ENCODE data around the gene CD81. TPM values are rescaled to one million over a fixed set of nuclear protein-coding genes. Genes with fewer than 3 reads are reported as not detected.

The CD81 gene
- total RNA-seq, 1 experiment from 2014 or later: 416 TPM

DNA sequence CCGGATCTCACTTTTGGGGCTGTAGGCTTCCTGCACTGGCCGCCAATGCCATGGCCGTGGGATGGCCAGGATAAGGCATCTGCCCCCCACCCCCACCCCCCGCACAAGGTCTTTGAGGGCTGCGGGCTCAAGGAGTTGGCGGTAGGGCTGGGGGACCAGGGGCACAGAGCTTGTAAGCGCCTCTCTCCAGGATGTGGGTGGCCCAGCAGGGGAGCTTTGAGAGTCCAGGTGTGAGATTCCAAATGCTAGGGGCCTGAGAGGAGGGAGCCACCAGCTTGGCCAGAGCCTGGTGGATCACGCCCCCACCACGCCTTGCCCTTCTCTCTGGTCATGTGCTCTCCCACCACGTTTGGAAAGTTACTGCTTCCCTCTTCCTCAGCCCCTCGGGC is 5.0 kb downstream of the CD81 start:
- CTCF ChIA-PET: interaction anchor here (0.6 to 0.9 kb wide), 2 partner anchors 18 to 1846 kb away, joined by 3 to 4 read pairs; partner anchors contain the start of gene TSSC4
- in situ Hi-C loops (cut with HindIII; ENCODE audit: low pct_unique_long_range_greater_than_20kb, low sequenced_read_pairs): no loop called here
- H3K4me1 ChIP-seq (ENCODE audit: control insufficient read depth, insufficient read depth, low read length): peaks cover 58% of the 10 kb centered on the region

GRCh38 chr11:2382936-2383851 is 6.1 kb downstream of the CD81 start:
- Histone ChIP-seq H3K4me3 (ENCODE audit: low read depth in 2 of 2, low read length in 2 of 2) (no peak overlapping the region), H3K27ac (ENCODE audit: low read length) (peak overlapping the region; percentile 24; the same call in 1 of the 2 replicates), H3K36me3 (ENCODE audit: control insufficient read depth, insufficient read depth, low read length) (no peaks in the 10 kb centered on the region; the same call in 1 of the 2 replicates), H3K27me3 (ENCODE audit: control insufficient read depth, insufficient read depth, low read length) (no peaks in the 10 kb centered on the region), H3K4me1 (ENCODE audit: control insufficient read depth, insufficient read depth, low read length) (peaks cover 64% of the 10 kb centered on the region), H3K9me3 (ENCODE audit: control insufficient read depth, insufficient read depth, low read depth, low read length) (no peaks in the 10 kb centered on the region)
- TF ChIP-seq SIN3A (IDR thresholded peaks at IDR 0.05; ENCODE audit: borderline replicate concordance, insufficient read depth, low read depth, low read length): no peak
- TF ChIP-seq CTCF (IDR thresholded peaks at IDR 0.05): no peak
- TF ChIP-seq, protein P1, sequence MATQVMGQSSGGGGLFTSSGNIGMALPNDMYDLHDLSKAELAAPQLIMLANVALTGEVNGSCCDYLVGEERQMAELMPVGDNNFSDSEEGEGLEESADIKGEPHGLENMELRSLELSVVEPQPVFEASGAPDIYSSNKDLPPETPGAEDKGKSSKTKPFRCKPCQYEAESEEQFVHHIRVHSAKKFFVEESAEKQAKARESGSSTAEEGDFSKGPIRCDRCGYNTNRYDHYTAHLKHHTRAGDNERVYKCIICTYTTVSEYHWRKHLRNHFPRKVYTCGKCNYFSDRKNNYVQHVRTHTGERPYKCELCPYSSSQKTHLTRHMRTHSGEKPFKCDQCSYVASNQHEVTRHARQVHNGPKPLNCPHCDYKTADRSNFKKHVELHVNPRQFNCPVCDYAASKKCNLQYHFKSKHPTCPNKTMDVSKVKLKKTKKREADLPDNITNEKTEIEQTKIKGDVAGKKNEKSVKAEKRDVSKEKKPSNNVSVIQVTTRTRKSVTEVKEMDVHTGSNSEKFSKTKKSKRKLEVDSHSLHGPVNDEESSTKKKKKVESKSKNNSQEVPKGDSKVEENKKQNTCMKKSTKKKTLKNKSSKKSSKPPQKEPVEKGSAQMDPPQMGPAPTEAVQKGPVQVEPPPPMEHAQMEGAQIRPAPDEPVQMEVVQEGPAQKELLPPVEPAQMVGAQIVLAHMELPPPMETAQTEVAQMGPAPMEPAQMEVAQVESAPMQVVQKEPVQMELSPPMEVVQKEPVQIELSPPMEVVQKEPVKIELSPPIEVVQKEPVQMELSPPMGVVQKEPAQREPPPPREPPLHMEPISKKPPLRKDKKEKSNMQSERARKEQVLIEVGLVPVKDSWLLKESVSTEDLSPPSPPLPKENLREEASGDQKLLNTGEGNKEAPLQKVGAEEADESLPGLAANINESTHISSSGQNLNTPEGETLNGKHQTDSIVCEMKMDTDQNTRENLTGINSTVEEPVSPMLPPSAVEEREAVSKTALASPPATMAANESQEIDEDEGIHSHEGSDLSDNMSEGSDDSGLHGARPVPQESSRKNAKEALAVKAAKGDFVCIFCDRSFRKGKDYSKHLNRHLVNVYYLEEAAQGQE (IDR thresholded peaks at IDR 0.05; ENCODE audit: insufficient read depth in 1 of 2, low read depth in 2 of 2, low read length in 1 of 2): no peak
- no TSS peak for BruUV-seq (replicated peaks)
- POLR2A ChIA-PET: no interaction called here
- intact Hi-C loops (cut with micrococcal nuclease; ENCODE audit: unreplicated experiment): no loop called here
- in situ Hi-C loops (cut with HindIII; ENCODE audit: low pct_unique_long_range_greater_than_20kb, low sequenced_read_pairs): no loop called here
- CTCF ChIA-PET: interaction anchor here (0.6 to 0.9 kb wide), 4 partner anchors 17 to 215 kb away, joined by 3 to 5 read pairs (median 4); partner anchors contain the start of gene TSSC4
- DNase-seq (ENCODE audit: low read depth, low spot score) (no peak), ATAC-seq (peak; percentile 39)

More for the DNA sequence above, 5.0 kb downstream of the CD81 start:
- intact Hi-C loops (cut with micrococcal nuclease; ENCODE audit: unreplicated experiment): no loop called here
- no peak for TF ChIP-seq POLR2AphosphoS5 (IDR thresholded peaks at IDR 0.05; ENCODE audit: low read depth, low read length)
- Histone ChIP-seq H3K27ac (ENCODE audit: low read length) (no peak overlapping the region), H3K4me3 (ENCODE audit: low read depth in 2 of 2, low read length in 2 of 2) (no peak overlapping the region), H3K36me3 (ENCODE audit: control insufficient read depth, insufficient read depth, low read length) (no peaks in the 10 kb centered on the region; the same call in 1 of the 2 replicates), H3K9me3 (ENCODE audit: control insufficient read depth, insufficient read depth, low read depth, low read length) (no peaks in the 10 kb centered on the region), H3K27me3 (ENCODE audit: control insufficient read depth, insufficient read depth, low read length) (no peaks in the 10 kb centered on the region)
- ATAC-seq (no peak), DNase-seq (ENCODE audit: low read depth, low spot score) (no peak)
- POLR2A ChIA-PET: interaction anchor here (0.6 kb wide), 1 partner anchor 18 kb away, joined by 7 read pairs; the partner anchor contains the start of gene TSSC4
- BruUV-seq (replicated peaks): no TSS peak
